ENCODE results near the gene RGS6.

Gene RGS6

GRCh38 chr14:72433511-72433910 is 501.3 kb downstream of the RGS6 start:
- no peak for TF ChIP-seq CTCF (IDR thresholded peaks at IDR 0.05; ENCODE audit: low read depth, low read length)
- peak; percentile 14 to 36 for DNase-seq (ENCODE audit: low read depth in 2 of 2)
- no peak overlapping the region for H3K4me3 ChIP-seq (replicated peaks in 1 of 2; ENCODE audit: low read depth in 2 of 2, low read length in 2 of 2)

GRCh38 chr14:72434856-72435255 is 502.6 kb downstream of the RGS6 start:
- H3K4me3 ChIP-seq (replicated peaks in 1 of 2; ENCODE audit: low read depth in 2 of 2, low read length in 2 of 2): no peak overlapping the region
- TF ChIP-seq CTCF (IDR thresholded peaks at IDR 0.05; ENCODE audit: low read depth, low read length): no peak
- DNase-seq (ENCODE audit: low read depth in 2 of 2): no peak

- no peak for TF ChIP-seq CTCF (IDR thresholded peaks at IDR 0.05; ENCODE audit: low read depth, low read length)
- H3K4me3 ChIP-seq (replicated peaks in 1 of 2; ENCODE audit: low read depth in 2 of 2, low read length in 2 of 2): no peak overlapping the region
- DNase-seq (ENCODE audit: low read depth in 2 of 2): no peak
Measured at GRCh38 chr14:72439707-72440106, 507.5 kb downstream of the RGS6 start.

- no peak for DNase-seq (ENCODE audit: low read depth in 2 of 2)
- TF ChIP-seq CTCF (IDR thresholded peaks at IDR 0.05; ENCODE audit: low read depth, low read length): no peak
- no peak overlapping the region for H3K4me3 ChIP-seq (replicated peaks in 1 of 2; ENCODE audit: low read depth in 2 of 2, low read length in 2 of 2)
Measured at GRCh38 chr14:72443256-72443655, 511.0 kb downstream of the RGS6 start.

GRCh38 chr14:72443991-72444441 is 511.8 kb downstream of the RGS6 start:
- no peak for DNase-seq (ENCODE audit: low read depth in 2 of 2)
- no peak overlapping the region for H3K4me3 ChIP-seq (replicated peaks in 1 of 2; ENCODE audit: low read depth in 2 of 2, low read length in 2 of 2)
- TF ChIP-seq CTCF (IDR thresholded peaks at IDR 0.05; ENCODE audit: low read depth, low read length): no peak

GRCh38 chr14:72444701-72445100 is 512.5 kb downstream of the RGS6 start:
- H3K4me3 ChIP-seq (replicated peaks in 1 of 2; ENCODE audit: low read depth in 2 of 2, low read length in 2 of 2): no peak overlapping the region
- DNase-seq (ENCODE audit: low read depth in 2 of 2): peak in 1 of 2 donors; percentile 13
- no peak for TF ChIP-seq CTCF (IDR thresholded peaks at IDR 0.05; ENCODE audit: low read depth, low read length)

GRCh38 chr14:72448212-72448611 is 516.0 kb downstream of the RGS6 start:
- no peak for TF ChIP-seq CTCF (IDR thresholded peaks at IDR 0.05; ENCODE audit: low read depth, low read length)
- no peak overlapping the region for H3K4me3 ChIP-seq (replicated peaks in 1 of 2; ENCODE audit: low read depth in 2 of 2, low read length in 2 of 2)
- DNase-seq (ENCODE audit: low read depth in 2 of 2): no peak
